BE2C (cell line): ENCODE data around the gene FBXO3.

Experiments used
- DNase-seq: peaks from one replicate; pipeline ENCODE4 v3.0.0-alpha.2; 2020
- H3K27me3 ChIP-seq: fragments of 250-450 bp; sonication (Bioruptor Pico); 2 replicates; pipeline ENCODE4 v1.5.1; 2020; ENCODE audit warnings: mild to moderate bottlenecking
- H3K36me3 ChIP-seq: fragments of 250-450 bp; sonication (Bioruptor Pico); 2 replicates; pipeline ENCODE4 v1.5.1; 2020; ENCODE audit warnings: mild to moderate bottlenecking
- H3K4me1 ChIP-seq: fragments of 250-450 bp; sonication (Bioruptor Pico); 2 replicates; pipeline ENCODE4 v1.5.1; 2020
- H3K4me3 ChIP-seq: 2 replicates; pipeline ENCODE4 v1.5.1; 2011; ENCODE audit warnings: low read depth, low read length
- H3K9me3 ChIP-seq: fragments of 250-450 bp; sonication (Bioruptor Pico); 2 replicates; pipeline ENCODE4 v1.5.1; 2020
- TF ChIP-seq, protein P1 (sequence below): IDR thresholded peaks from 2 replicates; pipeline ENCODE4 v1.5.1; 2012; ENCODE audit warnings: mild to moderate bottlenecking, low read depth, low read length

FBXO3 gene

DNA sequence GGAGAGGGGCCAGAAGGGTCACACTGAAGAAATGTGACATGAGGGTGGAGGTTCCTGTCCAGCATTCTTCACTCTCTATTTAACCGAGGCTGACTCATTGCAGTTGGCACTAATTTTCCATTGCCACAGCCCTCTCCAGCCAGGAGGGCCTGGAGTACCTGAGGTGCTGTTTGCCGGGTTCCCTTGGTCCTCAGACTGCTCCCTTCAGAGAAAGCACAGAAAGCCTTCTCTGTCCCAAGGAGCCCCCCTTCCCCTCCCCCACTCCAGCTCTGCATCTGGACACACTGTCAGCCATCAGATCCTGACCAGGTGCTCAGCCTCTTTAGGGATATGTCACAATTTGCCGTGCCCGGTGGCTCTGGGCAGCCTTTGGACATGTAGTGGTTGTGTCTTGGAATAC, 70.5 kb downstream of the FBXO3 start:
- TF ChIP-seq, protein P1, sequence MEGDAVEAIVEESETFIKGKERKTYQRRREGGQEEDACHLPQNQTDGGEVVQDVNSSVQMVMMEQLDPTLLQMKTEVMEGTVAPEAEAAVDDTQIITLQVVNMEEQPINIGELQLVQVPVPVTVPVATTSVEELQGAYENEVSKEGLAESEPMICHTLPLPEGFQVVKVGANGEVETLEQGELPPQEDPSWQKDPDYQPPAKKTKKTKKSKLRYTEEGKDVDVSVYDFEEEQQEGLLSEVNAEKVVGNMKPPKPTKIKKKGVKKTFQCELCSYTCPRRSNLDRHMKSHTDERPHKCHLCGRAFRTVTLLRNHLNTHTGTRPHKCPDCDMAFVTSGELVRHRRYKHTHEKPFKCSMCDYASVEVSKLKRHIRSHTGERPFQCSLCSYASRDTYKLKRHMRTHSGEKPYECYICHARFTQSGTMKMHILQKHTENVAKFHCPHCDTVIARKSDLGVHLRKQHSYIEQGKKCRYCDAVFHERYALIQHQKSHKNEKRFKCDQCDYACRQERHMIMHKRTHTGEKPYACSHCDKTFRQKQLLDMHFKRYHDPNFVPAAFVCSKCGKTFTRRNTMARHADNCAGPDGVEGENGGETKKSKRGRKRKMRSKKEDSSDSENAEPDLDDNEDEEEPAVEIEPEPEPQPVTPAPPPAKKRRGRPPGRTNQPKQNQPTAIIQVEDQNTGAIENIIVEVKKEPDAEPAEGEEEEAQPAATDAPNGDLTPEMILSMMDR, result no peak
- Histone ChIP-seq H3K36me3 (no peaks in the 10 kb centered on the region), H3K4me3 (no peak overlapping the region), H3K27me3 (no peaks in the 10 kb centered on the region), H3K4me1 (no peaks in the 10 kb centered on the region), H3K9me3 (no peaks in the 10 kb centered on the region)
- DNase-seq, result no peak

DNA sequence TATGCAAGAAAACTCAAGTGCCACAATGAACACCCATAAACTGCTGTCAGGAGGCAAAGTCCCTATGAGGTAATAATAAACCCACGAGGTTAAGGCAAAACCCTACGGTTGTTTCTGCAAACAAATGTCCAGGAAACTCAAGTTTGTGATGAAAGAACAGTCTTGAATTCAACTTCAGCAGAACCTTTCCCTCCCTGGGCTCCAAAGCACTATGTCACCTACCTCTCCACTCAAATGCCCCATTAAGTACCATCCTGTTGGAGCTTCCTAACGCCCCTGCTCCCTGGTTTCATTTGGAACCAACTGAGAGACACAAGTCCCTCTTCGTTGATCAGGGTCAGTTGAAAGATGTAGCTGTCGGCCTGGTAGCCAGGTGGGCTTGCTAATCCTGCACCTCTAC, 71.1 kb downstream of the FBXO3 start:
- Histone ChIP-seq H3K4me3 (no peak overlapping the region), H3K36me3 (no peaks in the 10 kb centered on the region), H3K9me3 (no peaks in the 10 kb centered on the region), H3K27me3 (no peaks in the 10 kb centered on the region), H3K4me1 (no peaks in the 10 kb centered on the region)
- DNase-seq, result no peak
- TF ChIP-seq, protein P1, result no peak

DNA sequence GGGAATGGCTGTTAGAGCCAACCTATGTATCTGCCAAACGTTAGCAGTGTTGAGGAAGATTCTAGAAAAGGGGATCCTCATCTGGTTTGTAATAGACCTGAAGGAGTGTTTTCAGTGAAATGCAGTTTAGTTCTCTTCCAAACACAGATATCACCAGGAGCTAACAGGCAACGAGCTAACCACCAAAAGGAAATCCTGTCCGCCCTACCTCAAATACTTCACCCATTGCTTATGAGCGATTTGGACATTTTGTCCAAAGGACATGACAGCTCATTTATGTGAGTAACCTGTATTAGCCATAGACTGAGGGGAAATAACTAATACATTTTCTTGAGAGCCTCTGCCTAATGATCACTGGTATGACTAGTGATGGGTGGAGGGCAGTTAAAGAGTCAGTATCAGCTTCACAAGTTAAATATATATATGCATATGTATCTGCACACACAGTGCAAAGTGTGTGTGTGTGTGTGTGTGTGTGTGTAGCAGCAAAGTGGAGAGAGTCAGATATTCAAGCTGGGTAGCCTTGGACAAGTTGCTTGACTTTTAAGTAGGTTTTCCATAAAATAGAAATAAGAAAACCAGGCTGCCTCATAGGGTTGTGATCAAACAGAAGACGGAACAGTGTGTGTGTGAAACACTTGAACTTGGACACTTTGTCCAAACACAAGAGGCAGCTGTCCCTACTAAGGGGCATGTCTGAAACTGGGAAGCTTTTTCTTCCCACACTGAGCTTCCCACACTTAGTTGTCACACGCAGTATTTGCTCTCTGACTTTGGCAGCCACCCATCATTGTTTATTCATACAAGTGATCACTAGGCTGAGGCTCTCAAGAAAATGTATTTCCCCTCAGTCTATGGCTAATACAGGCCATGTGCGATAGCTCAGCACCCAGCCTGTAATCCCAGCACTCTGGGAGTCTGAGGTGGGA, 72.8 kb downstream of the FBXO3 start:
- no peaks in the 10 kb centered on the region for H3K27me3 ChIP-seq
- H3K36me3 ChIP-seq, result no peaks in the 10 kb centered on the region
- no peak for DNase-seq
- no peaks in the 10 kb centered on the region for H3K9me3 ChIP-seq
- peak overlapping the region; percentile 43 for H3K4me3 ChIP-seq
- TF ChIP-seq, protein P1, result no peak
- no peaks in the 10 kb centered on the region for H3K4me1 ChIP-seq

DNA sequence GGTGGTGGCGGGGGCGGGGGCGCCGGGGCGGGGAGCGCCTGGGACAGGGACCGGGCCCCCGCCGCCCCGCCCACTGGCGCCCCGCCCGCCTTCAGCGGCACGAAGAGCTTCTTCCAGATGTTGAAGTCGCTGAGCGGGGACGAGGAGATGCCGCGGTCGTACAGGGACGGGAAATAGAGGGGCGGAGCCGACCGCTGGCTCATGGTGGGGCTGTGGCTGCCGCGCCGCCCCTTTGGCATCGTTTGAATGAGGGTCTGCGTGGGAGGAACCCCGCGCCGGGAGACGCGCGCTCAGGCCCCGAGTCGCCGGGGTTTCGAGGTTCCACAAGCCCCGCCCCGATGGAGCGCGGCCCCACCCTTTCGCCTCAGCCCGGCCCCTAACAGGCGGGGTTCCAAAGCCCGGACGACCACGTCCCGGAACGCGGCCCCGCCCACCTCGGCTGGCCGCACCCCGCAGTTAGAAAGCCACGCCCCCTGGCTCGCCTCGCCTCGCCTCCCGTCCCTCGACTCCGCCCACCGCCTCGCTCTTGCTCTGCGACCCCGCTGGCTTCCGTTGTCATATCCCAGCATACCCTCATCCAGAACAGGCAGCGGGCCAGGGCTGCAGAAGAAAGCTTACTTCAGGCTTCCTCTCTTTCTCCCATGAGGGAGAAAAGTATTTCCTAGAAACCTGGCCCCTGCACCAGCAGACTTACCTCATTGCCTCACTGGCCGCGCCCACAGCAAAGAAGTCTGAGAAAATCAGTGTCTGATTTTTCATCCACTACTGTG, 73.6 kb downstream of the FBXO3 start, which contains the start of gene C11orf91:
Gene C11orf91 (minus strand): TSS at position 325 of the 770 bp plus-strand sequence. CDS start 86 bp downstream, at position 239.
- peak within 1 kb of the TSS; percentile 50 for H3K4me3 ChIP-seq
- no peaks in the 10 kb centered on the region for H3K9me3 ChIP-seq
- no peaks in the 10 kb centered on the region for H3K27me3 ChIP-seq
- peak; percentile 94 for DNase-seq
- TF ChIP-seq, protein P1, result no peak
- no peaks in the 10 kb centered on the region for H3K36me3 ChIP-seq
- H3K4me1 ChIP-seq, result no peaks in the 10 kb centered on the region

DNA sequence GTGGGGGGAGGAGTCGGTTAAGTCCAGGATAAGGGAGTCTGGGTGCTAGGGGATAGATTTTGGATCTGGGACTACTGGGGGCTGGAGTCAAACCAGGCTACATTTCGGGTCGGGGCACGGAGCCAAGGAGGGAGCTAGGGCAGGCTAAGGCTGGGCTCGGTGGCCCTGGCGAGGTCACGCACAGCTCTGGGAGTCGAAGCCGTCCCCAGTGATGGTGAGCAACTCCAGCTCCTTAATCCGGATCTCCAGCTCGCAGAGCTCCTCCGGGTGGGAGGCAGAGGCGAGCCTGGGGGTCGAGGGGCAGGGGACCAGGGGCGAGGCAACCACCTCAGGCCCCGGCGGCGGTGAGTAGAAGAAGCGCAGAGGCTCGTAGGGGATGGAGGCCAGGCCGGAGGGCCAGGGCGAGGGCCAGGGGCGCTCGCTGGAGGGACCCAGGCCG, 74.2 kb downstream of the FBXO3 start:
- H3K4me3 ChIP-seq, result peak overlapping the region; percentile 50
- no peaks in the 10 kb centered on the region for H3K4me1 ChIP-seq
- TF ChIP-seq, protein P1, result no peak
- no peak for DNase-seq
- no peaks in the 10 kb centered on the region for H3K27me3 ChIP-seq
- H3K9me3 ChIP-seq, result no peaks in the 10 kb centered on the region
- H3K36me3 ChIP-seq, result no peaks in the 10 kb centered on the region
